GM18868 (cell line): ENCODE measurements around the gene PLA2G4F.

Experiments used
- ATAC-seq: cut with Tn5 transposase; IDR thresholded peaks from one replicate; pipeline ENCODE4 v1.9.1; 2021; ENCODE audit warnings: mild to moderate bottlenecking, moderate library complexity; ENCODE audit not compliant: unreplicated experiment

PLA2G4F gene

GRCh38 chr15:42134617-42135245 lies 21.7 kb downstream of the PLA2G4F start:
- no peak for ATAC-seq

GRCh38 chr15:42133886-42134502 lies 22.4 kb downstream of the PLA2G4F start:
- no peak for ATAC-seq

GRCh38 chr15:42133356-42133755 lies 23.1 kb downstream of the PLA2G4F start:
- ATAC-seq: no peak

GRCh38 chr15:42131826-42132806 lies 24.3 kb downstream of the PLA2G4F start:
- ATAC-seq: no peak

- no peak for ATAC-seq
Measured at GRCh38 chr15:42131006-42131405, 25.4 kb downstream of the PLA2G4F start.

- ATAC-seq: no peak
Measured at GRCh38 chr15:42130246-42130986, 26.0 kb downstream of the PLA2G4F start.

- no peak for ATAC-seq
Measured at GRCh38 chr15:42129364-42129763, 27.1 kb downstream of the PLA2G4F start.

- ATAC-seq: no peak
Measured at GRCh38 chr15:42128476-42128875, 28.0 kb downstream of the PLA2G4F start.

- no peak for ATAC-seq
Measured at GRCh38 chr15:42123546-42123945, 32.9 kb downstream of the PLA2G4F start.

GRCh38 chr15:42121682-42122081 lies 34.8 kb downstream of the PLA2G4F start:
- no peak for ATAC-seq

GRCh38 chr15:42121021-42121420 lies 35.4 kb downstream of the PLA2G4F start:
- ATAC-seq: no peak

- no peak for ATAC-seq
Measured at GRCh38 chr15:42120285-42120684, 36.2 kb downstream of the PLA2G4F start.

- ATAC-seq: no peak
Measured at GRCh38 chr15:42119446-42119760, 37.0 kb downstream of the PLA2G4F start.

- no peak for ATAC-seq
Measured at GRCh38 chr15:42118650-42119445, 37.6 kb downstream of the PLA2G4F start.

- ATAC-seq: no peak
Measured at GRCh38 chr15:42111924-42112323, 44.5 kb downstream of the PLA2G4F start.

- ATAC-seq: no peak
Measured at GRCh38 chr15:42110367-42110766, 46.1 kb downstream of the PLA2G4F start.

- ATAC-seq: no peak
Measured at GRCh38 chr15:42108806-42109205, 47.6 kb downstream of the PLA2G4F start.

GRCh38 chr15:42108189-42108588 lies 48.2 kb downstream of the PLA2G4F start:
- no peak for ATAC-seq

GRCh38 chr15:42107473-42107872 lies 49.0 kb downstream of the PLA2G4F start:
- ATAC-seq: no peak

GRCh38 chr15:42106288-42106687 lies 50.1 kb downstream of the PLA2G4F start:
- no peak for ATAC-seq
